Fibroblast of skin of back (primary cell): ENCODE results near the gene LTBP4.

Experiments
- DNase-seq: peaks from one replicate; pipeline ENCODE4 v3.0.0-alpha.2; 2013

Gene LTBP4

GRCh38 chr19:40597329-40597838 lies 3.8 kb upstream of the LTBP4 start:
- DNase-seq: no peak

- peak; percentile 85 for DNase-seq
Measured at GRCh38 chr19:40598121-40598917, 2.9 kb upstream of the LTBP4 start.

GRCh38 chr19:40598918-40599307 lies 2.3 kb upstream of the LTBP4 start:
- no peak for DNase-seq

GRCh38 chr19:40599331-40599901 lies 1.8 kb upstream of the LTBP4 start:
- no peak for DNase-seq

- no peak for DNase-seq
Measured at GRCh38 chr19:40599902-40600569, 1.1 kb upstream of the LTBP4 start.

GRCh38 chr19:40600570-40601133 lies 517 bp upstream of the LTBP4 start:
- DNase-seq: no peak

- DNase-seq: no peak
Measured at GRCh38 chr19:40603071-40603388, 1.9 kb downstream of the LTBP4 start.

GRCh38 chr19:40603389-40604170 lies 2.4 kb downstream of the LTBP4 start:
- DNase-seq: peak; percentile 94

GRCh38 chr19:40604171-40604646 lies 3.0 kb downstream of the LTBP4 start:
- no peak for DNase-seq

- no peak for DNase-seq
Measured at GRCh38 chr19:40604647-40605215, 3.6 kb downstream of the LTBP4 start.

- peak; percentile 61 for DNase-seq
Measured at GRCh38 chr19:40605216-40605971, 4.2 kb downstream of the LTBP4 start.

GRCh38 chr19:40607311-40608239 lies 6.4 kb downstream of the LTBP4 start:
- DNase-seq: no peak

- DNase-seq: no peak
Measured at GRCh38 chr19:40608240-40608621, 7.1 kb downstream of the LTBP4 start.

- DNase-seq: no peak
Measured at GRCh38 chr19:40608957-40609356, 7.8 kb downstream of the LTBP4 start.

- DNase-seq: peak; percentile 71
Measured at GRCh38 chr19:40609561-40610395, 8.6 kb downstream of the LTBP4 start.

- no peak for DNase-seq
Measured at GRCh38 chr19:40610396-40611064, 9.4 kb downstream of the LTBP4 start.

- DNase-seq: no peak
Measured at GRCh38 chr19:40611096-40611495, 9.9 kb downstream of the LTBP4 start.

GRCh38 chr19:40611900-40612698 lies 10.9 kb downstream of the LTBP4 start:
- DNase-seq: no peak
